GM12801 (cell line): Measurements from ENCODE around the gene NMT2.

Source experiments
- CTCF ChIP-seq: IDR thresholded peaks from one replicate; pipeline ENCODE4 v1.5.1; 2011; ENCODE audit warnings: control low read depth; ENCODE audit not compliant: insufficient read length; ENCODE audit errors: extremely low read depth

The NMT2 gene

GRCh38 chr10:15208221-15208620 is 39.7 kb upstream of the NMT2 start:
- no peak for TF ChIP-seq CTCF

GRCh38 chr10:15202639-15203038 is 34.1 kb upstream of the NMT2 start:
- TF ChIP-seq CTCF: no peak

- TF ChIP-seq CTCF: no peak
Measured at GRCh38 chr10:15201589-15202300, 33.3 kb upstream of the NMT2 start.

GRCh38 chr10:15200626-15201025 is 32.1 kb upstream of the NMT2 start:
- TF ChIP-seq CTCF: no peak

GRCh38 chr10:15197911-15198310 is 29.4 kb upstream of the NMT2 start:
- no peak for TF ChIP-seq CTCF

GRCh38 chr10:15197276-15197675 is 28.8 kb upstream of the NMT2 start:
- TF ChIP-seq CTCF: no peak

- no peak for TF ChIP-seq CTCF
Measured at GRCh38 chr10:15196021-15196834, 27.7 kb upstream of the NMT2 start.
